Neuronal stem cell (in vitro differentiated cells): ENCODE results near the gene NUDT17.

ENCODE experiments used
- DNase-seq: peaks from one replicate; pipeline ENCODE4 v3.0.0-alpha.2; 2013; ENCODE audit warnings: low spot score
- H2AFZ ChIP-seq: one replicate; pipeline ENCODE4 v1.6.1; 2013; ENCODE audit warnings: mild to moderate bottlenecking, low read length, inconsistent platforms
- H2AK5ac ChIP-seq: 2 replicates; pipeline ENCODE4 v1.6.1; 2013; ENCODE audit warnings: low read depth, mild to moderate bottlenecking, inconsistent platforms, low read length, moderate library complexity, mixed read lengths
- H2BK120ac ChIP-seq: 2 replicates; pipeline ENCODE4 v1.6.1; 2013; ENCODE audit warnings: low read depth, mild to moderate bottlenecking, inconsistent platforms, low read length, moderate library complexity, mixed read lengths
- H2BK12ac ChIP-seq: one replicate; pipeline ENCODE4 v1.6.1; 2013; ENCODE audit warnings: low read length, inconsistent platforms
- H2BK15ac ChIP-seq: 2 replicates; pipeline ENCODE4 v1.6.1; 2013; ENCODE audit warnings: mild to moderate bottlenecking, low read length, inconsistent platforms, mixed read lengths
- H2BK5ac ChIP-seq: one replicate; pipeline ENCODE4 v1.6.1; 2013; ENCODE audit warnings: inconsistent platforms, mild to moderate bottlenecking, low read length, moderate library complexity
- H3K14ac ChIP-seq: one replicate; pipeline ENCODE4 v1.6.1; 2013; ENCODE audit warnings: low read length, inconsistent platforms
- H3K18ac ChIP-seq: 2 replicates; pipeline ENCODE4 v1.6.1; 2013; ENCODE audit warnings: low read length, inconsistent platforms
- H3K23ac ChIP-seq: 2 replicates; pipeline ENCODE4 v1.6.1; 2013; ENCODE audit warnings: low read depth, mild to moderate bottlenecking, mixed read lengths, low read length, inconsistent platforms; ENCODE audit not compliant: poor library complexity
- H3K27ac ChIP-seq: replicated peaks from 3 replicates; pipeline ENCODE4 v1.5.1; 2013; ENCODE audit warnings: low read length, inconsistent platforms
- H3K27me3 ChIP-seq, 3 experiments: 2 replicates each; pipeline ENCODE4 v1.6.1; 2013; ENCODE audit warnings: low read length in 3 of 3, mild to moderate bottlenecking in 2 of 3, inconsistent platforms in 1 of 3, low read depth in 1 of 3, mixed read lengths in 1 of 3, moderate library complexity in 1 of 3; ENCODE audit not compliant: control insufficient read depth in 3 of 3, insufficient read depth in 3 of 3
- H3K36me3 ChIP-seq, 2 donors: replicated peaks in 1 of 2; 2 replicates each; pipeline ENCODE4 v1.6.1; 2013; ENCODE audit warnings: low read length in 2 of 2; ENCODE audit not compliant: control insufficient read depth in 2 of 2, insufficient read depth in 2 of 2
- H3K4ac ChIP-seq: 2 replicates; pipeline ENCODE4 v1.6.1; 2013; ENCODE audit warnings: inconsistent platforms, mild to moderate bottlenecking, low read length, moderate library complexity
- H3K4me1 ChIP-seq, 2 donors: 1 replicate in 1 of 2; 2 replicates in 1 of 2; pipeline ENCODE4 v1.6.1; 2013; ENCODE audit warnings: low read length in 2 of 2, low read depth in 1 of 2; ENCODE audit not compliant: control insufficient read depth in 2 of 2, insufficient read depth in 1 of 2
- H3K4me2 ChIP-seq: one replicate; pipeline ENCODE4 v1.6.1; 2013; ENCODE audit warnings: mild to moderate bottlenecking, low read length, inconsistent platforms; ENCODE audit not compliant: insufficient read depth, poor library complexity, severe bottlenecking
- H3K4me3 ChIP-seq, 2 donors: 2 replicates each; pipeline ENCODE4 v1.5.1; 2013; ENCODE audit warnings: low read length in 2 of 2, mild to moderate bottlenecking in 2 of 2, inconsistent platforms in 1 of 2, moderate library complexity in 1 of 2
- H3K79me1 ChIP-seq: one replicate; pipeline ENCODE4 v1.6.1; 2013; ENCODE audit warnings: low read depth, mild to moderate bottlenecking, inconsistent platforms, low read length, moderate library complexity
- H3K9ac ChIP-seq: one replicate; pipeline ENCODE4 v1.6.1; 2013; ENCODE audit warnings: mild to moderate bottlenecking, low read depth, low read length, inconsistent platforms; ENCODE audit not compliant: poor library complexity
- H3K9me3 ChIP-seq, 2 donors: replicated peaks in 1 of 2; 2 replicates each; pipeline versions ENCODE3 to v1.6.1; 2013; ENCODE audit warnings: low read length in 2 of 2, mild to moderate bottlenecking in 2 of 2, inconsistent platforms in 1 of 2, low read depth in 1 of 2, mixed read lengths in 1 of 2, moderate library complexity in 1 of 2; ENCODE audit not compliant: control insufficient read depth in 2 of 2, insufficient read depth in 1 of 2
- H4K8ac ChIP-seq: one replicate; pipeline ENCODE4 v1.6.1; 2013; ENCODE audit warnings: low read depth, mild to moderate bottlenecking, inconsistent platforms, low read length, moderate library complexity
- H4K91ac ChIP-seq: one replicate; pipeline ENCODE4 v1.6.1; 2013; ENCODE audit warnings: low read length, low read depth, mild to moderate bottlenecking, inconsistent platforms; ENCODE audit not compliant: poor library complexity
- WGBS, 2 donors: extraction: QIAGEN DNeasy Blood & Tissue Kit; methylation state at CpG; one replicate each; pipeline ENCODE4 v1.1.7; 2013; ENCODE audit warnings: missing lambda C conversion rate in 2 of 2, mixed read lengths in 1 of 2; ENCODE audit not compliant: insufficient read length in 2 of 2, insufficient replicate concordance in 1 of 2; ENCODE audit errors: extremely low coverage in 2 of 2; 5-methylcytosine and 5-hydroxymethylcytosine counted together

The NUDT17 gene

GRCh38 chr1:145845144-145845513, 301 bp upstream of the NUDT17 start:
- H4K91ac ChIP-seq, result no peak overlapping the region
- no peak overlapping the region for H2BK15ac ChIP-seq
- H3K9me3 ChIP-seq, result no peaks in the 10 kb centered on the region
- H3K4me3 ChIP-seq, result no peak overlapping the region
- H3K27ac ChIP-seq, result no peak overlapping the region
- H3K14ac ChIP-seq, result no peak overlapping the region
- no peak overlapping the region for H3K23ac ChIP-seq
- no peak overlapping the region for H3K18ac ChIP-seq
- peaks cover 25 to 65% of the 10 kb centered on the region in 2 donors for H3K36me3 ChIP-seq
- no peak overlapping the region for H2AK5ac ChIP-seq
- peak overlapping the region; percentile 99 for H3K4me2 ChIP-seq
- DNase-seq, result no peak
- no peak overlapping the region for H2BK12ac ChIP-seq
- H4K8ac ChIP-seq, result no peak overlapping the region
- peaks cover 0 to 4% of the 10 kb centered on the region in 2 donors for H3K4me1 ChIP-seq
- WGBS, 2 donors, result no CpG with 5 or more reads among the region's 4 CpGs
- H2BK5ac ChIP-seq, result no peak overlapping the region
- no peak overlapping the region for H3K9ac ChIP-seq
- no peak overlapping the region for H3K4ac ChIP-seq
- no peaks in the 10 kb centered on the region for H3K79me1 ChIP-seq
- peak overlapping the region; percentile 95 for H2AFZ ChIP-seq
- no peaks in the 10 kb centered on the region for H3K27me3 ChIP-seq
- no peak overlapping the region for H2BK120ac ChIP-seq

GRCh38 chr1:145846201-145846612, 777 bp downstream of the NUDT17 start:
- Histone ChIP-seq H3K27me3 (no peaks in the 10 kb centered on the region), H3K79me1 (no peaks in the 10 kb centered on the region), H3K4me3 (peak overlapping the region; percentile 46 to 85), H2BK12ac (no peak overlapping the region), H3K4ac (no peak overlapping the region), H3K9me3 (peaks cover 0 to 2% of the 10 kb centered on the region in 2 donors), H3K36me3 (peaks cover 29 to 66% of the 10 kb centered on the region in 2 donors), H2BK5ac (no peak overlapping the region), H3K4me2 (peak overlapping the region; percentile 99), H3K18ac (peak overlapping the region; percentile 97), H2AK5ac (peak overlapping the region; percentile 61), H2AFZ (peak overlapping the region; percentile 95), H3K27ac (no peak overlapping the region), H3K14ac (no peak overlapping the region), H4K91ac (no peak overlapping the region), H3K4me1 (peaks cover 0 to 4% of the 10 kb centered on the region in 2 donors), H4K8ac (no peak overlapping the region), H3K9ac (peak overlapping the region; percentile 83), H3K23ac (peak overlapping the region; percentile 56), H2BK15ac (peak overlapping the region; percentile 88), H2BK120ac (peak overlapping the region; percentile 85)
- no CpG with 5 or more reads among the region's 3 CpGs for WGBS, 2 donors
- peak; percentile 32 for DNase-seq

GRCh38 chr1:145847827-145848226, 2.4 kb downstream of the NUDT17 start:
- H4K8ac ChIP-seq, result no peak overlapping the region
- H3K4me2 ChIP-seq, result no peak overlapping the region
- no peak overlapping the region for H2AK5ac ChIP-seq
- H3K23ac ChIP-seq, result no peak overlapping the region
- no peaks in the 10 kb centered on the region for H3K79me1 ChIP-seq
- no peaks in the 10 kb centered on the region for H3K27me3 ChIP-seq
- H2BK15ac ChIP-seq, result no peak overlapping the region
- WGBS, 2 donors, result no CpG with 5 or more reads among the region's 3 CpGs
- H2AFZ ChIP-seq, result no peak overlapping the region
- no peak overlapping the region for H3K9ac ChIP-seq
- H4K91ac ChIP-seq, result no peak overlapping the region
- no peak overlapping the region for H3K27ac ChIP-seq
- peaks cover 0 to 4% of the 10 kb centered on the region in 2 donors for H3K4me1 ChIP-seq
- no peak overlapping the region for H3K14ac ChIP-seq
- no peak overlapping the region for H2BK12ac ChIP-seq
- no peak overlapping the region for H3K4me3 ChIP-seq
- H3K4ac ChIP-seq, result no peak overlapping the region
- H3K9me3 ChIP-seq, result peaks cover 0 to 2% of the 10 kb centered on the region in 2 donors
- no peak overlapping the region for H2BK5ac ChIP-seq
- no peak overlapping the region for H3K18ac ChIP-seq
- H2BK120ac ChIP-seq, result no peak overlapping the region
- peaks cover 32 to 63% of the 10 kb centered on the region in 2 donors for H3K36me3 ChIP-seq
- no peak for DNase-seq

- no peak for DNase-seq
- no peak overlapping the region for H2AK5ac ChIP-seq
- no peak overlapping the region for H2BK5ac ChIP-seq
- no peak overlapping the region for H3K14ac ChIP-seq
- H3K4me3 ChIP-seq, result no peak overlapping the region
- H3K79me1 ChIP-seq, result no peaks in the 10 kb centered on the region
- no peak overlapping the region for H2BK12ac ChIP-seq
- WGBS, 2 donors, result no CpG with 5 or more reads among the region's 15 CpGs
- no peak overlapping the region for H4K91ac ChIP-seq
- peaks cover 42 to 65% of the 10 kb centered on the region in 2 donors for H3K36me3 ChIP-seq
- H2BK15ac ChIP-seq, result no peak overlapping the region
- H3K27ac ChIP-seq, result no peak overlapping the region
- H3K9me3 ChIP-seq, result peaks cover 0 to 2% of the 10 kb centered on the region in 2 donors
- H3K18ac ChIP-seq, result no peak overlapping the region
- no peak overlapping the region for H3K4me2 ChIP-seq
- H4K8ac ChIP-seq, result no peak overlapping the region
- H3K27me3 ChIP-seq, result no peaks in the 10 kb centered on the region
- H2AFZ ChIP-seq, result no peak overlapping the region
- no peak overlapping the region for H3K9ac ChIP-seq
- H3K23ac ChIP-seq, result no peak overlapping the region
- no peak overlapping the region for H3K4ac ChIP-seq
- peaks cover 0 to 4% of the 10 kb centered on the region in 2 donors for H3K4me1 ChIP-seq
- no peak overlapping the region for H2BK120ac ChIP-seq
Measured at GRCh38 chr1:145849356-145850160, 4.1 kb downstream of the NUDT17 start.
